SHP77 treated with DMSO at 0.1 percent for 48 hours (cell line): ENCODE data around the gene ZNF700.
"Not testable (repeated sequence)": the region's sequence is repeated elsewhere in the genome, so short reads cannot be mapped to it uniquely, and the experiment has no call there.

Experiments
- DNase-seq: peaks from one replicate; lab custom pipeline; 2025; lab: John Stamatoyannopoulos, UW

ZNF700 gene

GRCh38 chr19:11941361-11941887 is 16.5 kb downstream of the ZNF700 start:
- not testable (repeated sequence) for DNase-seq

- DNase-seq, result no peak
Measured at GRCh38 chr19:11942008-11942842, 17.3 kb downstream of the ZNF700 start.

GRCh38 chr19:11942843-11943108 is 17.9 kb downstream of the ZNF700 start:
- no peak for DNase-seq

GRCh38 chr19:11944656-11945055 is 19.7 kb downstream of the ZNF700 start:
- no peak for DNase-seq

GRCh38 chr19:11948646-11949045 is 23.7 kb downstream of the ZNF700 start:
- no peak for DNase-seq

- DNase-seq, result no peak
Measured at GRCh38 chr19:11949201-11949600, 24.3 kb downstream of the ZNF700 start.

- DNase-seq, result not testable (repeated sequence)
Measured at GRCh38 chr19:11949614-11950080, 24.7 kb downstream of the ZNF700 start.

- no peak for DNase-seq
Measured at GRCh38 chr19:11950312-11950711, 25.4 kb downstream of the ZNF700 start.

GRCh38 chr19:11963566-11964355 is 38.9 kb downstream of the ZNF700 start:
- peak; percentile 42 for DNase-seq

- DNase-seq, result no peak
Measured at GRCh38 chr19:11964496-11964857, 39.6 kb downstream of the ZNF700 start.

GRCh38 chr19:11964858-11965645 is 40.1 kb downstream of the ZNF700 start, which contains the start of gene ZNF763:
Gene ZNF763, plus strand, starts transcription at chr19:11965040. Its CDS starts 169 bp downstream, at chr19:11965209.
- peak; percentile 89 for DNase-seq

GRCh38 chr19:11970174-11970573 is 45.3 kb downstream of the ZNF700 start:
- DNase-seq, result no peak

- no peak for DNase-seq
Measured at GRCh38 chr19:11971041-11971440, 46.1 kb downstream of the ZNF700 start.

- DNase-seq, result no peak
Measured at GRCh38 chr19:11973019-11973810, 48.3 kb downstream of the ZNF700 start.

GRCh38 chr19:11978492-11979100 is 53.7 kb downstream of the ZNF700 start:
- DNase-seq, result no peak

GRCh38 chr19:11979527-11979926 is 54.6 kb downstream of the ZNF700 start:
- DNase-seq, result no peak

- DNase-seq, result no peak
Measured at GRCh38 chr19:11982526-11982925, 57.6 kb downstream of the ZNF700 start.

- DNase-seq, result peak; percentile 7
Measured at GRCh38 chr19:11984986-11985385, 60.1 kb downstream of the ZNF700 start.

- DNase-seq, result no peak
Measured at GRCh38 chr19:11986754-11987153, 61.8 kb downstream of the ZNF700 start.

- peak; percentile 77 for DNase-seq
Measured at GRCh38 chr19:11987405-11988281, 62.7 kb downstream of the ZNF700 start.
